ENCODE results near the gene C5.

C5 gene

GRCh38 chr9:120933310-120934055, 116.6 kb downstream of the C5 start:
- H3K27ac ChIP-seq (ENCODE audit: low read length), result no peak overlapping the region
- H3K9ac ChIP-seq (ENCODE audit: low read length in 2 of 2), result peak overlapping the region in 1 of 2 donors; percentile 36
- H3K4me1 ChIP-seq (ENCODE audit: control insufficient read depth, insufficient read depth, low read length), result peaks cover 59% of the 10 kb centered on the region
- no peaks in the 10 kb centered on the region for H3K9me3 ChIP-seq (ENCODE audit: control insufficient read depth in 2 of 2, low read length in 2 of 2)
- H3K36me3 ChIP-seq (ENCODE audit: control insufficient read depth in 2 of 2, insufficient read depth in 2 of 2, low read length in 2 of 2), result no peaks in the 10 kb centered on the region
- H3K27me3 ChIP-seq (ENCODE audit: control insufficient read depth in 1 of 2, insufficient read depth in 2 of 2, low read length in 2 of 2), result no peaks in the 10 kb centered on the region
- no peak overlapping the region for H3K4me3 ChIP-seq (ENCODE audit: low read length in 2 of 2)

- Histone ChIP-seq H3K36me3 (ENCODE audit: control insufficient read depth in 2 of 2, insufficient read depth in 2 of 2, low read length in 2 of 2) (no peaks in the 10 kb centered on the region), H3K27ac (ENCODE audit: low read length) (peak overlapping the region; percentile 73), H3K9ac (ENCODE audit: low read length in 2 of 2) (no peak overlapping the region), H3K4me3 (ENCODE audit: low read length in 2 of 2) (no peak overlapping the region), H3K27me3 (ENCODE audit: control insufficient read depth in 1 of 2, insufficient read depth in 2 of 2, low read length in 2 of 2) (no peaks in the 10 kb centered on the region), H3K9me3 (ENCODE audit: control insufficient read depth in 2 of 2, low read length in 2 of 2) (no peaks in the 10 kb centered on the region), H3K4me1 (ENCODE audit: control insufficient read depth, insufficient read depth, low read length) (peaks cover 65% of the 10 kb centered on the region)
Observed at GRCh38 chr9:120932086-120932823, 117.8 kb downstream of the C5 start.

GRCh38 chr9:120931231-120932085, 118.6 kb downstream of the C5 start:
- no peaks in the 10 kb centered on the region for H3K9me3 ChIP-seq (ENCODE audit: control insufficient read depth in 2 of 2, low read length in 2 of 2)
- peak overlapping the region; percentile 26 to 55 for H3K9ac ChIP-seq (ENCODE audit: low read length in 2 of 2)
- H3K27me3 ChIP-seq (ENCODE audit: control insufficient read depth in 1 of 2, insufficient read depth in 2 of 2, low read length in 2 of 2), result no peaks in the 10 kb centered on the region
- H3K4me1 ChIP-seq (ENCODE audit: control insufficient read depth, insufficient read depth, low read length), result peaks cover 59% of the 10 kb centered on the region
- H3K27ac ChIP-seq (ENCODE audit: low read length), result peak overlapping the region; percentile 73
- H3K4me3 ChIP-seq (ENCODE audit: low read length in 2 of 2), result peak overlapping the region in 1 of 2 donors; percentile 22
- no peaks in the 10 kb centered on the region for H3K36me3 ChIP-seq (ENCODE audit: control insufficient read depth in 2 of 2, insufficient read depth in 2 of 2, low read length in 2 of 2)

- peak overlapping the region; percentile 76 to 80 for H3K9ac ChIP-seq (ENCODE audit: low read length in 2 of 2)
- peaks cover 0 to 3% of the 10 kb centered on the region in 2 donors for H3K36me3 ChIP-seq (ENCODE audit: control insufficient read depth in 2 of 2, insufficient read depth in 2 of 2, low read length in 2 of 2)
- H3K4me3 ChIP-seq (ENCODE audit: low read length in 2 of 2), result peak overlapping the region; percentile 72 to 81
- peaks cover 41% of the 10 kb centered on the region for H3K4me1 ChIP-seq (ENCODE audit: control insufficient read depth, insufficient read depth, low read length)
- peak overlapping the region; percentile 88 for H3K27ac ChIP-seq (ENCODE audit: low read length)
- H3K27me3 ChIP-seq (ENCODE audit: control insufficient read depth in 1 of 2, insufficient read depth in 2 of 2, low read length in 2 of 2), result no peaks in the 10 kb centered on the region
- no peaks in the 10 kb centered on the region for H3K9me3 ChIP-seq (ENCODE audit: control insufficient read depth in 2 of 2, low read length in 2 of 2)
Observed at GRCh38 chr9:120929229-120929791, 120.8 kb downstream of the C5 start.

GRCh38 chr9:120928483-120929228, 121.4 kb downstream of the C5 start:
- H3K4me3 ChIP-seq (ENCODE audit: low read length in 2 of 2), result peak overlapping the region; percentile 72 to 81
- H3K9ac ChIP-seq (ENCODE audit: low read length in 2 of 2), result peak overlapping the region; percentile 76 to 80
- H3K27me3 ChIP-seq (ENCODE audit: control insufficient read depth in 1 of 2, insufficient read depth in 2 of 2, low read length in 2 of 2), result no peaks in the 10 kb centered on the region
- H3K4me1 ChIP-seq (ENCODE audit: control insufficient read depth, insufficient read depth, low read length), result peaks cover 36% of the 10 kb centered on the region
- H3K9me3 ChIP-seq (ENCODE audit: control insufficient read depth in 2 of 2, low read length in 2 of 2), result no peaks in the 10 kb centered on the region
- peaks cover 0 to 3% of the 10 kb centered on the region in 2 donors for H3K36me3 ChIP-seq (ENCODE audit: control insufficient read depth in 2 of 2, insufficient read depth in 2 of 2, low read length in 2 of 2)
- H3K27ac ChIP-seq (ENCODE audit: low read length), result peak overlapping the region; percentile 88

GRCh38 chr9:120928015-120928482, 122.0 kb downstream of the C5 start:
- H3K9me3 ChIP-seq (ENCODE audit: control insufficient read depth in 2 of 2, low read length in 2 of 2), result no peaks in the 10 kb centered on the region
- H3K27ac ChIP-seq (ENCODE audit: low read length), result peak overlapping the region; percentile 88
- peaks cover 0 to 5% of the 10 kb centered on the region in 2 donors for H3K36me3 ChIP-seq (ENCODE audit: control insufficient read depth in 2 of 2, insufficient read depth in 2 of 2, low read length in 2 of 2)
- peak overlapping the region; percentile 72 to 81 for H3K4me3 ChIP-seq (ENCODE audit: low read length in 2 of 2)
- H3K4me1 ChIP-seq (ENCODE audit: control insufficient read depth, insufficient read depth, low read length), result peaks cover 38% of the 10 kb centered on the region
- H3K9ac ChIP-seq (ENCODE audit: low read length in 2 of 2), result peak overlapping the region; percentile 76 to 80
- no peaks in the 10 kb centered on the region for H3K27me3 ChIP-seq (ENCODE audit: control insufficient read depth in 1 of 2, insufficient read depth in 2 of 2, low read length in 2 of 2)

- Histone ChIP-seq H3K36me3 (ENCODE audit: control insufficient read depth in 2 of 2, insufficient read depth in 2 of 2, low read length in 2 of 2) (peaks cover 0 to 5% of the 10 kb centered on the region in 2 donors), H3K9ac (ENCODE audit: low read length in 2 of 2) (peak overlapping the region; percentile 76 to 80), H3K4me3 (ENCODE audit: low read length in 2 of 2) (peak overlapping the region in 1 of 2 donors; percentile 81), H3K27ac (ENCODE audit: low read length) (peak overlapping the region; percentile 88), H3K4me1 (ENCODE audit: control insufficient read depth, insufficient read depth, low read length) (peaks cover 41% of the 10 kb centered on the region), H3K9me3 (ENCODE audit: control insufficient read depth in 2 of 2, low read length in 2 of 2) (no peaks in the 10 kb centered on the region), H3K27me3 (ENCODE audit: control insufficient read depth in 1 of 2, insufficient read depth in 2 of 2, low read length in 2 of 2) (no peaks in the 10 kb centered on the region)
Observed at GRCh38 chr9:120927269-120928014, 122.6 kb downstream of the C5 start.

- Histone ChIP-seq H3K4me3 (ENCODE audit: low read length in 2 of 2) (peak within 1 kb of the TSS in 1 of 2 donors; percentile 81), H3K36me3 (ENCODE audit: control insufficient read depth in 2 of 2, insufficient read depth in 2 of 2, low read length in 2 of 2) (peaks cover 0 to 5% of the 10 kb centered on the region in 2 donors), H3K27me3 (ENCODE audit: control insufficient read depth in 1 of 2, insufficient read depth in 2 of 2, low read length in 2 of 2) (no peaks in the 10 kb centered on the region), H3K4me1 (ENCODE audit: control insufficient read depth, insufficient read depth, low read length) (peaks cover 40% of the 10 kb centered on the region), H3K9ac (ENCODE audit: low read length in 2 of 2) (peak within 1 kb of the TSS in 1 of 2 donors; percentile 76), H3K9me3 (ENCODE audit: control insufficient read depth in 2 of 2, low read length in 2 of 2) (no peaks in the 10 kb centered on the region), H3K27ac (ENCODE audit: low read length) (peak within 1 kb of the TSS; percentile 88)
Observed at GRCh38 chr9:120926397-120926928, 123.6 kb downstream of the C5 start, which contains the start of gene TRAF1. Gene TRAF1 (minus strand): TSS chr9:120926796. CDS start chr9:120926075, 721 bp downstream.

All from stomach smooth muscle (tissue), 2 donors.